K562 (cell line): ENCODE measurements around the gene TENT4A. TPM values are rescaled to one million over a fixed set of nuclear protein-coding genes. Genes with fewer than 3 reads are reported as not detected.

Source experiments
- SMARCB1 ChIP-seq: IDR thresholded peaks from 2 replicates; pipeline ENCODE4 v1.6.1; 2011; ENCODE audit warnings: improper control_type of control experiment, low read depth; ENCODE audit not compliant: insufficient read length
- SOX6 ChIP-seq: fragments of 450-650 bp; IDR thresholded peaks from 2 replicates; pipeline ENCODE4 v1.6.1; 2014; ENCODE audit warnings: mild to moderate bottlenecking
- THRAP3 ChIP-seq: fragments of 450-650 bp; IDR thresholded peaks from 2 replicates; pipeline ENCODE4 v1.6.1; 2016; ENCODE audit warnings: mild to moderate bottlenecking, inconsistent platforms, borderline replicate concordance
- ZNF165 ChIP-seq: fragments of 250-450 bp; sonication (Bioruptor Pico); IDR thresholded peaks from 2 replicates; pipeline ENCODE4 v1.4.0; 2020; ENCODE audit warnings: borderline replicate concordance
- polyA plus RNA-seq, 8 experiments: library from polyadenylated mRNA; depleted of rRNA in 4 of 8; stranded (reverse) in 5 of 8; unstranded in 3 of 8; fragments of >200 nt; fragmentation: Nextera tagmentation in 2 of 8; fragmentation: Illumina TruSeq in 1 of 8; extraction: Ambion mirVana in 2 of 8; extraction: Trizol in 1 of 8; gene quantifications; 2 replicates each; pipeline versions ENCODE4 v1.2.1 to v1.2.3, GENCODE V29; 2011 to 2014; ENCODE audit warnings: inconsistent platforms in 1 of 8, missing spikeins in 1 of 8
- total RNA-seq, 7 experiments: library from RNA; depleted of rRNA in 6 of 7; stranded (reverse); fragments of >200 nt in 6 of 7; fragmentation: Illumina TruSeq in 2 of 7; extraction: Trizol in 2 of 7; gene quantifications; 2 replicates each; pipeline versions ENCODE4 v1.2.1 to v1.2.3, GENCODE V29; 2011 to 2021; ENCODE audit warnings: low replicate concordance in 1 of 7
- TF ChIP-seq, protein P1 (sequence below), 2 experiments: IDR thresholded peaks; 2 replicates each; pipeline ENCODE4 v1.6.1; 2012; ENCODE audit warnings: improper control_type of control experiment in 2 of 2, low read depth in 2 of 2, low read length in 2 of 2, borderline replicate concordance in 1 of 2
- TF ChIP-seq, protein P2 (sequence below): fragments of 450-650 bp; formaldehyde crosslinking; IDR thresholded peaks from 2 replicates; pipeline ENCODE4 v1.4.0; 2022; ENCODE audit warnings: missing genetic modification characterization
- TF ChIP-seq, protein P3 (sequence below): fragments of 450-650 bp; IDR thresholded peaks from 2 replicates; pipeline ENCODE4 v1.6.1; 2016; ENCODE audit warnings: mild to moderate bottlenecking, moderate library complexity

Gene TENT4A
- total and polyA plus RNA-seq, 9 of the 15 experiments (the other 6 are each of a cell fraction or from before 2014, with no cell fraction given): 1.3 to 27.3 (median 13.0) TPM

DNA sequence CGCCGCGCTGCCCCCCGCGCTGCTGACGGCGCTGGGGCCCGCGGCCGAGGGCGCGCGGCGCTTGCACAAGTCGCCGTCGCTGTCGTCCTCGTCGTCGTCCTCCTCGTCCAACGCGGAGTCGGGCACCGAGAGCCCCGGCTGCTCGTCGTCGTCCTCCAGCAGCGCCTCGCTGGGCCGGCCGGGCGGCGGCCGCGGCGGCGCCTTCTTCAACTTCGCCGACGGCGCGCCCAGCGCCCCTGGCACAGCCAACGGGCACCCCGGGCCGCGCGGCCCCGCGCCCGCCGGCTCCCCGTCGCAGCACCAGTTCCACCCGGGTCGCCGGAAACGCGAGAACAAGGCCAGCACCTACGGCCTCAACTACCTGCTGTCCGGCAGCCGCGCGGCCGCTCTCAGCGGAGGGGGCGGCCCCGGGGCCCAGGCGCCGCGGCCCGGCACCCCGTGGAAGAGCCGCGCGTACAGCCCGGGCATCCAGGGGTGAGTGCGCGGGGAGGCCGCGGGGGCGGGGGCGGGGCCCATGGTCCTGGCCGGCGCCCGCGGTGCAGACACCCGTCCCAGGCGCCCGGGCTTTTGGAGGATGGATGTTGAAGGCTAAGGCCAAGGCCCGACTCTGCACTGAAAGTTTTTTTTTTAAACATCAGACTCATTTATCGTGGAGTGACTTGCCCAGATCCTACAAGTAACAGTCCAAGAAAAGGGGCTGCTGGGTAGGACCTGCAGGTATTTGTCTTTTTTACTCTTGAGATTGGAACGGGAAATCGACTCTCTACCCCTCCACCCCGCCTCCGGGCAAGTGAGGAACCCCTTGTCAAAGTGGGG lies 1.2 kb downstream of the TENT4A start (continued):
- TF ChIP-seq, protein P1, sequence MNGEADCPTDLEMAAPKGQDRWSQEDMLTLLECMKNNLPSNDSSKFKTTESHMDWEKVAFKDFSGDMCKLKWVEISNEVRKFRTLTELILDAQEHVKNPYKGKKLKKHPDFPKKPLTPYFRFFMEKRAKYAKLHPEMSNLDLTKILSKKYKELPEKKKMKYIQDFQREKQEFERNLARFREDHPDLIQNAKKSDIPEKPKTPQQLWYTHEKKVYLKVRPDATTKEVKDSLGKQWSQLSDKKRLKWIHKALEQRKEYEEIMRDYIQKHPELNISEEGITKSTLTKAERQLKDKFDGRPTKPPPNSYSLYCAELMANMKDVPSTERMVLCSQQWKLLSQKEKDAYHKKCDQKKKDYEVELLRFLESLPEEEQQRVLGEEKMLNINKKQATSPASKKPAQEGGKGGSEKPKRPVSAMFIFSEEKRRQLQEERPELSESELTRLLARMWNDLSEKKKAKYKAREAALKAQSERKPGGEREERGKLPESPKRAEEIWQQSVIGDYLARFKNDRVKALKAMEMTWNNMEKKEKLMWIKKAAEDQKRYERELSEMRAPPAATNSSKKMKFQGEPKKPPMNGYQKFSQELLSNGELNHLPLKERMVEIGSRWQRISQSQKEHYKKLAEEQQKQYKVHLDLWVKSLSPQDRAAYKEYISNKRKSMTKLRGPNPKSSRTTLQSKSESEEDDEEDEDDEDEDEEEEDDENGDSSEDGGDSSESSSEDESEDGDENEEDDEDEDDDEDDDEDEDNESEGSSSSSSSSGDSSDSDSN (IDR thresholded peaks at IDR 0.05; ENCODE audit: borderline replicate concordance in 1 of 2, low read depth in 2 of 2, low read length in 2 of 2): peak; percentile 45 to 57; a peak in 1 of 4 replicates
- TF ChIP-seq, protein P2, sequence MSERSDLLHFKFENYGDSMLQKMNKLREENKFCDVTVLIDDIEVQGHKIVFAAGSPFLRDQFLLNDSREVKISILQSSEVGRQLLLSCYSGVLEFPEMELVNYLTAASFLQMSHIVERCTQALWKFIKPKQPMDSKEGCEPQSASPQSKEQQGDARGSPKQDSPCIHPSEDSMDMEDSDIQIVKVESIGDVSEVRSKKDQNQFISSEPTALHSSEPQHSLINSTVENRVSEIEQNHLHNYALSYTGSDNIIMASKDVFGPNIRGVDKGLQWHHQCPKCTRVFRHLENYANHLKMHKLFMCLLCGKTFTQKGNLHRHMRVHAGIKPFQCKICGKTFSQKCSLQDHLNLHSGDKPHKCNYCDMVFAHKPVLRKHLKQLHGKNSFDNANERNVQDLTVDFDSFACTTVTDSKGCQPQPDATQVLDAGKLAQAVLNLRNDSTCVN: no peak
- TF ChIP-seq SOX6 (no peak), ZNF165 (CRISPR knock-in tag) (no peak), SMARCB1 (no peak), THRAP3 (no peak)
- TF ChIP-seq, protein P3, sequence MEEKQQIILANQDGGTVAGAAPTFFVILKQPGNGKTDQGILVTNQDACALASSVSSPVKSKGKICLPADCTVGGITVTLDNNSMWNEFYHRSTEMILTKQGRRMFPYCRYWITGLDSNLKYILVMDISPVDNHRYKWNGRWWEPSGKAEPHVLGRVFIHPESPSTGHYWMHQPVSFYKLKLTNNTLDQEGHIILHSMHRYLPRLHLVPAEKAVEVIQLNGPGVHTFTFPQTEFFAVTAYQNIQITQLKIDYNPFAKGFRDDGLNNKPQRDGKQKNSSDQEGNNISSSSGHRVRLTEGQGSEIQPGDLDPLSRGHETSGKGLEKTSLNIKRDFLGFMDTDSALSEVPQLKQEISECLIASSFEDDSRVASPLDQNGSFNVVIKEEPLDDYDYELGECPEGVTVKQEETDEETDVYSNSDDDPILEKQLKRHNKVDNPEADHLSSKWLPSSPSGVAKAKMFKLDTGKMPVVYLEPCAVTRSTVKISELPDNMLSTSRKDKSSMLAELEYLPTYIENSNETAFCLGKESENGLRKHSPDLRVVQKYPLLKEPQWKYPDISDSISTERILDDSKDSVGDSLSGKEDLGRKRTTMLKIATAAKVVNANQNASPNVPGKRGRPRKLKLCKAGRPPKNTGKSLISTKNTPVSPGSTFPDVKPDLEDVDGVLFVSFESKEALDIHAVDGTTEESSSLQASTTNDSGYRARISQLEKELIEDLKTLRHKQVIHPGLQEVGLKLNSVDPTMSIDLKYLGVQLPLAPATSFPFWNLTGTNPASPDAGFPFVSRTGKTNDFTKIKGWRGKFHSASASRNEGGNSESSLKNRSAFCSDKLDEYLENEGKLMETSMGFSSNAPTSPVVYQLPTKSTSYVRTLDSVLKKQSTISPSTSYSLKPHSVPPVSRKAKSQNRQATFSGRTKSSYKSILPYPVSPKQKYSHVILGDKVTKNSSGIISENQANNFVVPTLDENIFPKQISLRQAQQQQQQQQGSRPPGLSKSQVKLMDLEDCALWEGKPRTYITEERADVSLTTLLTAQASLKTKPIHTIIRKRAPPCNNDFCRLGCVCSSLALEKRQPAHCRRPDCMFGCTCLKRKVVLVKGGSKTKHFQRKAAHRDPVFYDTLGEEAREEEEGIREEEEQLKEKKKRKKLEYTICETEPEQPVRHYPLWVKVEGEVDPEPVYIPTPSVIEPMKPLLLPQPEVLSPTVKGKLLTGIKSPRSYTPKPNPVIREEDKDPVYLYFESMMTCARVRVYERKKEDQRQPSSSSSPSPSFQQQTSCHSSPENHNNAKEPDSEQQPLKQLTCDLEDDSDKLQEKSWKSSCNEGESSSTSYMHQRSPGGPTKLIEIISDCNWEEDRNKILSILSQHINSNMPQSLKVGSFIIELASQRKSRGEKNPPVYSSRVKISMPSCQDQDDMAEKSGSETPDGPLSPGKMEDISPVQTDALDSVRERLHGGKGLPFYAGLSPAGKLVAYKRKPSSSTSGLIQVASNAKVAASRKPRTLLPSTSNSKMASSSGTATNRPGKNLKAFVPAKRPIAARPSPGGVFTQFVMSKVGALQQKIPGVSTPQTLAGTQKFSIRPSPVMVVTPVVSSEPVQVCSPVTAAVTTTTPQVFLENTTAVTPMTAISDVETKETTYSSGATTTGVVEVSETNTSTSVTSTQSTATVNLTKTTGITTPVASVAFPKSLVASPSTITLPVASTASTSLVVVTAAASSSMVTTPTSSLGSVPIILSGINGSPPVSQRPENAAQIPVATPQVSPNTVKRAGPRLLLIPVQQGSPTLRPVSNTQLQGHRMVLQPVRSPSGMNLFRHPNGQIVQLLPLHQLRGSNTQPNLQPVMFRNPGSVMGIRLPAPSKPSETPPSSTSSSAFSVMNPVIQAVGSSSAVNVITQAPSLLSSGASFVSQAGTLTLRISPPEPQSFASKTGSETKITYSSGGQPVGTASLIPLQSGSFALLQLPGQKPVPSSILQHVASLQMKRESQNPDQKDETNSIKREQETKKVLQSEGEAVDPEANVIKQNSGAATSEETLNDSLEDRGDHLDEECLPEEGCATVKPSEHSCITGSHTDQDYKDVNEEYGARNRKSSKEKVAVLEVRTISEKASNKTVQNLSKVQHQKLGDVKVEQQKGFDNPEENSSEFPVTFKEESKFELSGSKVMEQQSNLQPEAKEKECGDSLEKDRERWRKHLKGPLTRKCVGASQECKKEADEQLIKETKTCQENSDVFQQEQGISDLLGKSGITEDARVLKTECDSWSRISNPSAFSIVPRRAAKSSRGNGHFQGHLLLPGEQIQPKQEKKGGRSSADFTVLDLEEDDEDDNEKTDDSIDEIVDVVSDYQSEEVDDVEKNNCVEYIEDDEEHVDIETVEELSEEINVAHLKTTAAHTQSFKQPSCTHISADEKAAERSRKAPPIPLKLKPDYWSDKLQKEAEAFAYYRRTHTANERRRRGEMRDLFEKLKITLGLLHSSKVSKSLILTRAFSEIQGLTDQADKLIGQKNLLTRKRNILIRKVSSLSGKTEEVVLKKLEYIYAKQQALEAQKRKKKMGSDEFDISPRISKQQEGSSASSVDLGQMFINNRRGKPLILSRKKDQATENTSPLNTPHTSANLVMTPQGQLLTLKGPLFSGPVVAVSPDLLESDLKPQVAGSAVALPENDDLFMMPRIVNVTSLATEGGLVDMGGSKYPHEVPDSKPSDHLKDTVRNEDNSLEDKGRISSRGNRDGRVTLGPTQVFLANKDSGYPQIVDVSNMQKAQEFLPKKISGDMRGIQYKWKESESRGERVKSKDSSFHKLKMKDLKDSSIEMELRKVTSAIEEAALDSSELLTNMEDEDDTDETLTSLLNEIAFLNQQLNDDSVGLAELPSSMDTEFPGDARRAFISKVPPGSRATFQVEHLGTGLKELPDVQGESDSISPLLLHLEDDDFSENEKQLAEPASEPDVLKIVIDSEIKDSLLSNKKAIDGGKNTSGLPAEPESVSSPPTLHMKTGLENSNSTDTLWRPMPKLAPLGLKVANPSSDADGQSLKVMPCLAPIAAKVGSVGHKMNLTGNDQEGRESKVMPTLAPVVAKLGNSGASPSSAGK: no peak
